ENCODE data around the gene SLAIN1. TPM values are rescaled to one million over a fixed set of nuclear protein-coding genes. Genes with fewer than 3 reads are reported as not detected.
A peak's percentile ranks its signal among the peaks of the same experiment; 100 is the strongest.
"Not testable (repeated sequence)": the region's sequence is repeated elsewhere in the genome, so short reads cannot be mapped to it uniquely, and the experiment has no call there.

The SLAIN1 gene
- 10 to 100 TPM; 18.0 to 21.7 TPM for total RNA-seq

DNA sequence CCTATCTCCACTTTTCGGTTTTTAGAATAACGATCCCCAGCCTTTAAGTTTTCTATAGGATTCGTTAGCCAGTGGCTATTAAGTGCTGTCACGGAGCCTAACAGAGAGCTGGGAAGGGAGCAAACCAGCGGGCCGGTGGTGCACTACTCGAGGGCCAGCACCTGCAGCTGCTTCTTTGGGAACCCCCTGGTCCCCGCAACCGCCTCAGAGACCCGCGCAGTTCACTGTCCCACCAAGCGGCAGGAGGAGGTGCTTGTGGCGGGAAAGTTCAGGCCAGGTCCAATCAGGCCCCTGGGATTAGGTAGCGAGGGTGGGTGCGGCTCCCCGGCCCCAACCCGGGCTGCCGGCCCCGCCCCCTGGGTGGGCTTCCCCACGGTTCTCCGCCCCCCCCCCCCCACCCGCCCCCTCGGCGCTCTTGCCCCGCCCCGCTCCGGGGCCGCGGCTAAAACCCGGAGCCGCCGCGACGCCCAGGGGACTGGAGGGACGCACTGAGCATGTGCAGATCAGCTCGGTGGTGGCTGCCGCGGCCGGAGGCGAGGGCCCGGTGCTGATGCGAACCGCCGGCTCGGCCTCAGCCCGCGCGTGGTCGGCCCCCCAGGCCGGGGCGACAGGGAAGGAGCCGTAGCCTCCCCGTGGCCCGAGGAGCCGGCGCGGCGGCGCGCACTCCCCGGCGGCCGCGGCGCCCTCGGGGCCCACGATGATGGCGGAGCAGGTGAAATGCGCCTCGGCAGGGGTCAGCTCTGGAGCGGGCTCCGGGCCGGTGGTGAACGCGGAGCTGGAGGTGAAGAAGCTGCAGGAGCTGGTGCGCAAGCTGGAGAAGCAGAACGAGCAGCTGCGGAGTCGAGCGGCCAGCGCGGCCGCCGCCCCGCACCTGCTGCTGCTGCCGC lies at the start of gene SLAIN1:
SLAIN1 (plus strand) TSS at position 471 of the 887 bp plus-strand sequence; CDS start at position 698, 227 bp downstream.
- Mint-ChIP-seq H3K4me1 (ENCODE audit: low read depth) (peaks cover 30% of the 10 kb centered on the region), H3K4me3 (peak within 1 kb of the TSS; percentile 96), H3K27me3 (ENCODE audit: low read depth) (no peaks in the 10 kb centered on the region), H3K9me3 (no peaks in the 10 kb centered on the region), H3K36me3 (ENCODE audit: low read depth) (peaks cover 3% of the 10 kb centered on the region), H3K27ac (peak within 1 kb of the TSS; percentile 59)
- intact Hi-C loops (cut with micrococcal nuclease), result loop anchor here (1.0 to 10.0 kb wide), 9 partner anchors 219 to 1690 kb away; partner anchors contain the start of genes CLN5, FBXL3, KCTD12 and MYCBP2
- CTCF ChIA-PET, result interaction anchor here (0.8 to 4.7 kb wide), 4 partner anchors 14 to 57 kb away, joined by 3 to 33 read pairs (median 4); no protein-coding TSS in a partner anchor
- peak; percentile 79 for DNase-seq

DNA sequence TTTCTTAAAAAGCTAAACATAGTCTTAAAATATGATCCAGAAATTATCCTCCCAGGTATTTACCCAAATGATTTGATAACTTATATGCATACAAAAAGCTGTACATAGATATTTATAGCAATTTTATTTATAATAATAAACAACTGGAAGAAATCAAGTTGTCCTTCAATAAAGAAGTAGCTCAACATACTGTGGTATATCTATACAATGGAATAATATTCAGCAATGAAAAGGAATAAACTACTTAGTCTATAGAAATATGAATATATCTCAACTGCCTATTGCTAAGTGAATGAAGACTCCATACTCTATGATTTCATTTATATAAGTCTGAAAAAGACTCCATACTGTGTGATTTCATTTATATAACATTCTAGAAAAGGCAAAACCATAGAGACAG lies 47.1 kb upstream of the SLAIN1 start:
- intact Hi-C loops (cut with micrococcal nuclease), result no loop called here
- H3K36me3 Mint-ChIP-seq (ENCODE audit: low read depth), result no peaks in the 10 kb centered on the region

DNA sequence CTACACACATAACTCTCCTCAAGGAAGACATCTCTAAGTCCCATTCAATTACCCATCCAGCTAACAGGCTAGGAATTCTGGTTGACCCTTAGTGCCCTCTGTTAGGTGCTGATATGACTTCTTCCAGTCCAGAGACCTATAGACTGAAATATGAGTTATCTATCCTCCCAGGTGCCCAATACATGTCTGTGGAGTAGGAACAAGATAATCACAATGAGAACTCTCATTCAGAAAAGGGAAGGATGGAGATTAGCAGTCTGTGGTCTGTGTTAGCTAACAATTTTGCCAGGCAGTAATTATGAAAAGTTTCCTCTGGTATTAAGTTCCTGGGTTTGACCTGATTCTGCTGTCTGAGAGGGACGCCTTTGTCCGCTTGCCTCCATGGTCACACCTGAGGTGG lies 44.2 kb upstream of the SLAIN1 start:
- peaks cover 6% of the 10 kb centered on the region for H3K9me3 Mint-ChIP-seq
- H3K4me1 Mint-ChIP-seq (ENCODE audit: low read depth), result no peaks in the 10 kb centered on the region
- CTCF ChIA-PET, result interaction anchor here (0.7 kb wide), 1 partner anchor 78 kb away, joined by 3 read pairs; no protein-coding TSS in a partner anchor
- no peak overlapping the region for H3K27ac Mint-ChIP-seq
- H3K4me3 Mint-ChIP-seq, result no peak overlapping the region
- DNase-seq, result no peak
- intact Hi-C loops (cut with micrococcal nuclease), result no loop called here
- peaks cover 9% of the 10 kb centered on the region for H3K27me3 Mint-ChIP-seq (ENCODE audit: low read depth)
- no peaks in the 10 kb centered on the region for H3K36me3 Mint-ChIP-seq (ENCODE audit: low read depth)

More for the DNA sequence above, 47.1 kb upstream of the SLAIN1 start:
- no peak for DNase-seq
- CTCF ChIA-PET, result no interaction called here
- H3K4me1 Mint-ChIP-seq (ENCODE audit: low read depth), result no peaks in the 10 kb centered on the region
- H3K27me3 Mint-ChIP-seq (ENCODE audit: low read depth), result peaks cover 9% of the 10 kb centered on the region
- H3K9me3 Mint-ChIP-seq, result peaks cover 6% of the 10 kb centered on the region
- no peak overlapping the region for H3K4me3 Mint-ChIP-seq
- H3K27ac Mint-ChIP-seq, result no peak overlapping the region

DNA sequence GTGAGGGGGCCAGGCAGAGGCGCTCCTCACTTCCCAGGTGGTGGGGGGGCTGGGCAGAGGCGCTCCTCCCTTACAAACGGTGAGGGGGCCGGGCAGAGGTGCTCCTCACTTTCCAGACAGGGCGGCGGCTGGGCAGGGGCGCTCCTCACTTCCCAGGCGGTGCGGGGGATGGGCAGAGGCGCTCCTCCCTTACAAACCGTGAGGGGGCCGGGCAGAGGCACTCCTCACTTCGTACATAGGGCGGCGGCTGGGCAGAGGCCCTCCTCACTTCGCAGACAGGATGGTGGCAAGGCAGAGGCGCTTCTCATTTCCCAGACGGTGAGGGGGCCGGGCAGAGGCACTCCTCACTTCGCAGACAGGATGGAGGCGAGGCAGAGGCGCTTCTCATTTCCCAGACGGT lies 37.5 kb upstream of the SLAIN1 start:
- CTCF ChIA-PET; H3K4me3 Mint-ChIP-seq; H3K36me3 Mint-ChIP-seq (ENCODE audit: low read depth); DNase-seq; H3K27ac Mint-ChIP-seq; H3K27me3 Mint-ChIP-seq (ENCODE audit: low read depth); H3K4me1 Mint-ChIP-seq (ENCODE audit: low read depth); H3K9me3 Mint-ChIP-seq; intact Hi-C loops (cut with micrococcal nuclease): not testable (repeated sequence)

DNA sequence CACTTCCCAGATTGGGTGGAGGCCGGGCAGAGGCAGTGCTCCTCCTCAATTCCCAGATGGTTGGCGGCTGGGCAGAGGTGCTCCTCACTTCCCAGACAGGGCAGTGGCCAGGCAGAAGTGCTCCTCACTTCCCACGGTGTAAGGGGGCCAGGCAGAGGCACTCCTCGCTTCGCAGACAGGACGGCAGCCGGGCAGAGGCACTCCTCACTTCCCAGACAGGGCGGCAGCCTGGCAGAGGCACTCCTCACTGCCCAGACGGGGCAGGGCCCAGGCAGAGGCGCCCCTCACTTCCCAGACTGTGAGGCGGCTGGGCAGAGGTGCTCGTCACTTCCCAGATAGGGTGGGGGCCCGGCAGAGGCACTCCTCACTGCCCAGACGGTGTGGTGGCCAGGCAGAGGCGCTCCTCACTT lies 36.6 kb upstream of the SLAIN1 start:
- Mint-ChIP-seq H3K36me3 (ENCODE audit: low read depth) (no peaks in the 10 kb centered on the region), H3K27me3 (ENCODE audit: low read depth) (no peaks in the 10 kb centered on the region), H3K4me3 (no peak overlapping the region), H3K9me3 (no peaks in the 10 kb centered on the region), H3K4me1 (ENCODE audit: low read depth) (no peaks in the 10 kb centered on the region), H3K27ac (no peak overlapping the region)
- no peak for DNase-seq
- intact Hi-C loops (cut with micrococcal nuclease), result no loop called here
- CTCF ChIA-PET, result no interaction called here

DNA sequence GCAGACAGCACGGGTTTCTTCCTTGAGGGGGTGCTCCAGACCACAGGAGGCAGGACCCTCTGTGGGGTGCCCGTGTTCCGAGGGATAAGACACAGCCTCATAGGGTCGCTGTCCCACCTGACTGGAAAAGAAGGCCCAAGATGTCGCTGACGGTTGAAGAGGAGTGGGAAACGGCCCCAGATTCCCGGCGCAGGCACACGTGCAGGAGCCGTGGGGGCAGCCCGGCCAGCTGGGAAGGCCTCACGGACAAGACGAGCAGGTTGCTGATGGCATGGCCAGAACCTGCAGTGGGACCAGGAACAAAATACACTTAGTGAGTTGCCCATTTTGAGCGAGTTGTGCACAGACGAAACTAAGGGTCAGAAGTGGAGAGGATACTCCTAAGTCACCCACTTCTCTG lies 35.2 kb upstream of the SLAIN1 start:
- H3K4me3 Mint-ChIP-seq; H3K9me3 Mint-ChIP-seq; H3K4me1 Mint-ChIP-seq (ENCODE audit: low read depth); DNase-seq; CTCF ChIA-PET; H3K27ac Mint-ChIP-seq; H3K27me3 Mint-ChIP-seq (ENCODE audit: low read depth); H3K36me3 Mint-ChIP-seq (ENCODE audit: low read depth); intact Hi-C loops (cut with micrococcal nuclease): not testable (repeated sequence)

DNA sequence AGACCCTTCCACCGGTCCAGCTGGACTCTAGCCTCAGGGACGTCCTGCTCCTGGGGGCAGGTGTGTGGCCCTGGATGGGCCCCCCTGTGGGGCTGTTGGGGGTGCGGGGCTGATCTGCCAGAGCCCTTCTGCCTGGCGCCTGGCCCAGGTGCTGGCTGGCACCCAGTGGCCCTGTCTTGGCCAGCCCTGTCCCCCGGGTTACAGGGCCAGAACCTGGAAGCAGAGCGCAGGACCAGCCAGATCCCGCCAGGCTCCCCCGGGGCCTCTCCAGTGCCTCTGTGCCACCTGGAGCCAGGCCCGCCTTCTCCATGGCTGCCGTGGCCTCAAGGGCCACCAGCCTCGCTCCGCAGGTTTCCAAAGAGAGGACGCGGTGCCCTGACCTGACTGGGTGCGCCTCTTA lies 34.7 kb upstream of the SLAIN1 start:
- H3K4me1 Mint-ChIP-seq (ENCODE audit: low read depth); H3K9me3 Mint-ChIP-seq; H3K27me3 Mint-ChIP-seq (ENCODE audit: low read depth); H3K4me3 Mint-ChIP-seq; H3K27ac Mint-ChIP-seq; H3K36me3 Mint-ChIP-seq (ENCODE audit: low read depth); CTCF ChIA-PET; DNase-seq; intact Hi-C loops (cut with micrococcal nuclease): not testable (repeated sequence)

DNA sequence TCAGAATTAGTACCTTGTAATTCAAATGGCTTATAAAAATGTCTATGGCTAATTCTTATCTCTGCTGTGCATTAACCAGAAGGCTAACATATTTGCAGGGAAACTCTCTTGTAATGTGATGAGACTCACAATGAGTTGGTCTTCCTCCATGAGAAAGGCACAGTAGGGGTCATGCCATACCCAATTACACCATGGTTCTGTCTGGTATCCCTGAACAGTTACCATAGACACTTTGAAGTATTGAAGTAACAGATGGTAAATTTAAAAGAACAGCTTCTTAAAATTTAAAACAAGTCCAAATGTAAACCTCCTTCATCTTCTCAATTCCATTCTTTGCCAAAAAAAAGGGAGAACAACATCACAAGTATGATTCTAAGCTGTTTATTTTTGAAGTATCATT lies 22.6 kb upstream of the SLAIN1 start:
- Mint-ChIP-seq H3K9me3 (no peaks in the 10 kb centered on the region), H3K27ac (no peak overlapping the region), H3K27me3 (ENCODE audit: low read depth) (peaks cover 43% of the 10 kb centered on the region), H3K36me3 (ENCODE audit: low read depth) (no peaks in the 10 kb centered on the region), H3K4me3 (no peak overlapping the region), H3K4me1 (ENCODE audit: low read depth) (no peaks in the 10 kb centered on the region)
- CTCF ChIA-PET, result no interaction called here
- intact Hi-C loops (cut with micrococcal nuclease), result no loop called here
- DNase-seq, result no peak

DNA sequence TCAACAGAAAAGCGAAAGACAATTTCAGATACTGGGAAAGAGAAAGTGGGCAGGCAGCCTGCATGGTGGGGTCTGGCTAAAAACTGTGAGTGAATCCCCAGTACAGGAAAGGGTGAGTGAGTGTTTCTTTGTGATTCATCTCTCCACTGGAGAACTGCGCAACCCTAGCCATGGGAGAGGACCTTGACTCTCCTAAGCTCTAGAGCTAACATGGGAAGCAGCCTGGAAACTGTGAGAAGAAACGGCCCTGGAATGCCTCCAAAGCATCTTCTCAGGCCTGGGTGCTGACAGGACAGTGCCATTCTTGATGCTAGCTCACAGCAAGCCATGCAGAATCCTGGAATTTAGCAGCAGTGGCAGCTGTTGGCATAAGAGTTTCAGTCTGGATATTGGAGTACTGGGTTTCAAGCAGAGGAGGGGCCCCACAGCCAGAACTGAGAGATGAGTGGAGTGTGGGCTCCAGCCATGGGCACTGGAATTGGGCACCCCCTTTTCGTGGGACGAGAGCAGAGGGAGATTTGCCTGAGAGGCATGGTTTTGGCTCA lies 18.7 kb upstream of the SLAIN1 start:
- peaks cover 28% of the 10 kb centered on the region for H3K27me3 Mint-ChIP-seq (ENCODE audit: low read depth)
- CTCF ChIA-PET, result no interaction called here
- no peak for DNase-seq
- H3K9me3 Mint-ChIP-seq, result no peaks in the 10 kb centered on the region
- no peak overlapping the region for H3K4me3 Mint-ChIP-seq
- no peak overlapping the region for H3K27ac Mint-ChIP-seq
- H3K4me1 Mint-ChIP-seq (ENCODE audit: low read depth), result no peaks in the 10 kb centered on the region
- intact Hi-C loops (cut with micrococcal nuclease), result no loop called here
- H3K36me3 Mint-ChIP-seq (ENCODE audit: low read depth), result no peaks in the 10 kb centered on the region

DNA sequence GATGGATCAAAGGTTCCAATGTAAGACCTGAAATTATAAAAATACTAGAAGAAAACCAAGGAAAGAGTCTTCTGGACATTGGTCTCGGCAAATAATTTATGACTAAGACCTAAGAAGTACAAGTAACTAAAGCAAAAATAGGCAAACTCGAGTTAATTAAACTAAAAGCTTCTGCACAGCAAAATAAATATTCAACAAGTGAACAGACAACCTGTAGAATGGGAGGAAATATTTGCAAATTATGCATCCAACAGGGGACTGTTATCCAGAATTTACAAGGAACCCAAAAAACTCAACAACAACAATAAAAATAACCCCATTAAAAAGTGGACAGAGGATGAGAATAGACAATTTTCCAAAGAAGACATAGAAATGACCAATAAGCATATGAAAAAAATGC lies 9.7 kb upstream of the SLAIN1 start:
- H3K4me1 Mint-ChIP-seq (ENCODE audit: low read depth), result no peaks in the 10 kb centered on the region
- intact Hi-C loops (cut with micrococcal nuclease), result no loop called here
- CTCF ChIA-PET, result interaction anchor here (0.6 kb wide), 1 partner anchor 24 kb away, joined by 3 read pairs; no protein-coding TSS in a partner anchor
- no peaks in the 10 kb centered on the region for H3K36me3 Mint-ChIP-seq (ENCODE audit: low read depth)
- H3K27ac Mint-ChIP-seq, result no peak overlapping the region
- no peaks in the 10 kb centered on the region for H3K27me3 Mint-ChIP-seq (ENCODE audit: low read depth)
- no peak for DNase-seq
- H3K9me3 Mint-ChIP-seq, result peaks cover 3% of the 10 kb centered on the region
- no peak overlapping the region for H3K4me3 Mint-ChIP-seq

DNA sequence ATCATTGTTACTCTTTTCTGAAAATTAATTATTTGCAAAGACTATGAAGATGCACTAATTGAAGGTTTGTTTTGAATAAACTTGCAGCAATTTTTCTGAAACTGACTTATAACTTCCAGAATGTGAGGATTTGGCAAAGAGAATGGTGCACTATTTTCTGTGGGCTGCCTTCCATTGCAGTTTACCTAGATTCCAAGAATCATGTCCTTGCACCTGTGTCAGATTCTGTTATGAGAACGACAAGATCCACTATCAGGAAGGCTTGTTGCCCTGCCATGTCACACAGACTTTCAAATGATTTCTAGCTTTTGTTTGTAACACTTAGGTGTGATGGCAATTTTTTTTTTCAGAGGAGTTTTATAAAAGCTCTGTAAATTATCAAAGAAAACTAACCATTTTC lies 5.6 kb upstream of the SLAIN1 start:
- Mint-ChIP-seq H3K27ac (no peak overlapping the region), H3K9me3 (no peaks in the 10 kb centered on the region), H3K36me3 (ENCODE audit: low read depth) (no peaks in the 10 kb centered on the region), H3K4me1 (ENCODE audit: low read depth) (peaks cover 15% of the 10 kb centered on the region), H3K27me3 (ENCODE audit: low read depth) (no peaks in the 10 kb centered on the region), H3K4me3 (no peak overlapping the region)
- intact Hi-C loops (cut with micrococcal nuclease), result loop anchor here (10.0 kb wide), 1 partner anchor 1503 kb away; no protein-coding TSS in a partner anchor
- CTCF ChIA-PET, result interaction anchor here (0.8 kb wide), 1 partner anchor 60 kb away, joined by 3 read pairs; no protein-coding TSS in a partner anchor
- DNase-seq, result no peak

DNA sequence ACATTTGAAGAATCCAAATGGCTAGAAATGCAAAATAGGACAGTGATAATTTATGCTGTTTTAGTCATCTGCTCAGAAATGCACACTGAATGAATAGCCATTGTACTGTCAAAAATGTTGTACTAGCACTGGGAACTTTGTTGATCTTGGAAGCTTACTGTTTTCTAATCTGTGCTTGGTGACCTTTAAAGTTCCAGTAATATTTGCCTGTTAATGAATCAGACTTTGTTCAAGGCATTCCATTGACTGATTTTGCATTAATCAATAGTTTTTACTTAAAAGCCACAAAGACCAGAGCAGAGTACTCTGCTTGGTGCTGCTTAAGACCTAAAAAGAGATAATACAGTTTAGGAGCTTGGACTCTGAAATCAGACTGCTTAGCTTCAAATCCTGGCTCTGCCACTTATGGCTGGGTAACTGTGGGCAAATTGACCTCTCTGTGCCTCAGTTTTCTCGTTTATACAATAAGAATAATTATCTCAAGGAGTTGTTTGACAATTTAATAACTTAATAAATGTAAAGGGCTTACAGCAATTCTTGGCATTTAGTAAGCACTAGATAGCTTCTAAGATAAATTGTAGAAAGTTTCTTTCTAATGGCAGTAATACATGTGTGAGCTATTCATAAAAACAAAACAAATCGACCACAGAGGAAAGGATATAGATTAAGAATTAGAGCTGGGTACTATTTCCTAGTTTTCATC lies 4.6 kb upstream of the SLAIN1 start:
- CTCF ChIA-PET, result interaction anchor here (0.5 to 1.2 kb wide), 3 partner anchors 100 to 214 kb away, joined by 3 to 9 read pairs (median 7); no protein-coding TSS in a partner anchor
- no peaks in the 10 kb centered on the region for H3K36me3 Mint-ChIP-seq (ENCODE audit: low read depth)
- H3K4me3 Mint-ChIP-seq, result no peak overlapping the region
- no peak for DNase-seq
- peaks cover 18% of the 10 kb centered on the region for H3K4me1 Mint-ChIP-seq (ENCODE audit: low read depth)
- H3K9me3 Mint-ChIP-seq, result no peaks in the 10 kb centered on the region
- intact Hi-C loops (cut with micrococcal nuclease), result loop anchor here (10.0 kb wide), 1 partner anchor 1502 kb away; no protein-coding TSS in a partner anchor
- no peaks in the 10 kb centered on the region for H3K27me3 Mint-ChIP-seq (ENCODE audit: low read depth)
- no peak overlapping the region for H3K27ac Mint-ChIP-seq
